GM04504 (cell line): Measurements from ENCODE around the gene KMT2B.

Experiments
- DNase-seq: peaks from one replicate; pipeline ENCODE4 v3.0.0-alpha.2; 2012; ENCODE audit warnings: low read depth

The KMT2B gene

GRCh38 chr19:35740423-35741202, 22.8 kb downstream of the KMT2B start:
- DNase-seq, result peak; percentile 90

GRCh38 chr19:35741203-35741515, 23.4 kb downstream of the KMT2B start:
- DNase-seq, result no peak

- DNase-seq, result no peak
Measured at GRCh38 chr19:35742121-35742724, 24.4 kb downstream of the KMT2B start, which contains the start of gene IGFLR1. TSS of gene IGFLR1 (minus strand) at chr19:35742452. CDS start at chr19:35741180, 1,272 bp downstream.

- DNase-seq, result no peak
Measured at GRCh38 chr19:35743640-35744429, 26.0 kb downstream of the KMT2B start.

- peak; percentile 91 for DNase-seq
Measured at GRCh38 chr19:35744430-35745327, 26.9 kb downstream of the KMT2B start.

GRCh38 chr19:35745328-35746086, 27.7 kb downstream of the KMT2B start, which contains the start of the genes PSENEN and U2AF1L4:
TSS of gene PSENEN (plus strand) at chr19:35745651. CDS start at chr19:35745931, 280 bp downstream.
TSS of gene U2AF1L4 (minus strand) at chr19:35745418. CDS start at chr19:35745391, 27 bp downstream.
- DNase-seq, result peak; percentile 99

- DNase-seq, result no peak
Measured at GRCh38 chr19:35746087-35746462, 28.3 kb downstream of the KMT2B start.

- no peak for DNase-seq
Measured at GRCh38 chr19:35746531-35746930, 28.7 kb downstream of the KMT2B start.

GRCh38 chr19:35748106-35749020, 30.6 kb downstream of the KMT2B start, which contains the start of gene LIN37:
TSS of gene LIN37 (plus strand) at chr19:35748576. CDS start at chr19:35748725, 149 bp downstream.
- DNase-seq, result peak; percentile 99

- no peak for DNase-seq
Measured at GRCh38 chr19:35750167-35750566, 32.4 kb downstream of the KMT2B start.

GRCh38 chr19:35751839-35752745, 34.3 kb downstream of the KMT2B start:
- no peak for DNase-seq

GRCh38 chr19:35752746-35753350, 35.0 kb downstream of the KMT2B start:
- no peak for DNase-seq

- no peak for DNase-seq
Measured at GRCh38 chr19:35753634-35754369, 36.0 kb downstream of the KMT2B start.

GRCh38 chr19:35754370-35755130, 36.7 kb downstream of the KMT2B start:
- DNase-seq, result no peak

GRCh38 chr19:35755131-35755549, 37.3 kb downstream of the KMT2B start:
- DNase-seq, result no peak

- DNase-seq, result no peak
Measured at GRCh38 chr19:35755550-35756376, 38.0 kb downstream of the KMT2B start.
